Measurements from ENCODE around the gene ACKR4. TPM values are rescaled to one million over a fixed set of nuclear protein-coding genes. Genes with fewer than 3 reads are reported as not detected.
A peak's percentile ranks its signal among the peaks of the same experiment; 100 is the strongest.
"Not testable (repeated sequence)": the region's sequence is repeated elsewhere in the genome, so short reads cannot be mapped to it uniquely, and the experiment has no call there.

The ACKR4 gene
- polyA plus RNA-seq, 10 donors: 0.58 to 10.7 (median 1.6) TPM

DNA sequence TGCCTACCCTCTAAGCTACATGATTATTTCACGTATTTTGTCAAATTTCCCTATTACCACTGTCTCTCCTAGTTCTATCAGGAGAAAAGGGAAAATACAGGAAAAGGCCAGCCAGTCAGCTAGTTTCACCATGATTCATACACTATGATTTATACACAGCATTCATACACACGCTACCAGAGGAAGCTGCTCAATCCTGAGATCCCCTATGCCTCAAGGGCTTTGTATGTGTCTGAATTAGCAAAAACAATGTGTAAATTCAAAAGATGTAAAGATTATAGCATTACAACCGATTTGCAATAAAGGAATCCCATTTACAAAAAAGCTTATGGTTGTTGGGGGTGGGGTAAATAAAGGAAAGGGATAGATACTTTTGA lies 3.1 kb upstream of the ACKR4 start:
- peak in 1 of 3 donors; percentile 20 for DNase-seq

DNA sequence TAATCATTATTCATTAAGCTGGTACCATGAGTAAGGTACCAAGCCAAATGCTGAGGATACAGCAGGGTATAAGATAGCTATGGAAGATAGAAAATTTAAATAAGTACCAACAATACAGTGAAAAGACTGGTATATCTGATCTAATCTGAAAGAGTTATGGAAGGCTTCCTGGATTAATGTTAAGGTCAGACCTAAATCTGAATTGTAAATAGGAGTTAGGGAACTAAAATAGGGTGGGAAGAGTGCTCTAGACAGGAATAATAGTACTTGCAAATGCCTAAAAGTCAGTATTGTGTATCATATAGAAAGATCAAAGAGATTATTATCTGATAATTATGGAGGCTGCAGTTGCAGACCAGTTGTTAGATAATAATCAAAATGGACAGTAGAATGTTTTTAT lies 2.6 kb upstream of the ACKR4 start:
- DNase-seq: no peak

GRCh38 chr3:132595014-132595413 lies 2.1 kb upstream of the ACKR4 start:
- no peak for DNase-seq

DNA sequence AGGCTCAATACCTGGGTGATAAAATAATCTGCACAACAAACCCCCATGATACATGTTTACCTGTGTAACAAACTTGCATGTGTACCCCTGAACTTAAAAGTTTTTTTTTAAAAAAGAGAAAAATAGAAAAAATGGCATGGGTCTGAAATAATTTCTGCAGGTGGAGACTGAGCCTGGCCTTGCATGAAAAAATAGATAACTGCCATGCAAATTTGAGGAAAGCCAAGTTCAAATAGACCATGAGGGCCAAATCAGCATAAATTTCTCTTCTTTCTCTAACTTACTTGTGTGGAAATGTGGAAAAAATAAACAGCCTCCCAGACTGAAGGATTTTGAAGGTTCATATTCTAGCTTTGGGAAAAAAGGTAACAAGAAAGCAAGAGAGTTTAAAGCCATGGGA lies 744 bp upstream of the ACKR4 start:
- no peak for DNase-seq

- no peak for DNase-seq
Observed at GRCh38 chr3:132597660-132598059, 590 bp downstream of the ACKR4 start.

GRCh38 chr3:132598181-132598580 lies 1.1 kb downstream of the ACKR4 start:
- DNase-seq: no peak

GRCh38 chr3:132600614-132601013 lies 3.5 kb downstream of the ACKR4 start:
- not testable (repeated sequence) for DNase-seq

DNA sequence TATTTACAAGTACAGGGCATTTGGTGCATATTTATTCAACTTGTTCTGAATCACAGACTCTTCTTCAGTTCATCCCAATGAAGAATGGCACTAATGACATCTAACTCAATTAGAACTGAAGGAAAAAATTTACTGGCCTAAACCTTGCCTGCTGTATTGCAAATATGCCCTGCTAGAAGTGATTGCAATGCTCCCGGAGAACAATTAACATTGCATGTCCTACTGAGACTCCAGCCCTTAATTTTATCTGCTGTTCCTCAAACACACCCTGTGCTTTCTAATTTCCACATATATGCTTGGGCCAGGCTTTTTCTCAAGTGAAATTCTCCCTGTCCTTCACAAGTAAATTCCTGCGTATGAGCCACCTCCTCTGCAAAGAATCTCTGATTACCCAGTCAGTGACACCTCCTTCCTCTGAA lies 8.3 kb downstream of the ACKR4 start:
- DNase-seq: no peak

DNA sequence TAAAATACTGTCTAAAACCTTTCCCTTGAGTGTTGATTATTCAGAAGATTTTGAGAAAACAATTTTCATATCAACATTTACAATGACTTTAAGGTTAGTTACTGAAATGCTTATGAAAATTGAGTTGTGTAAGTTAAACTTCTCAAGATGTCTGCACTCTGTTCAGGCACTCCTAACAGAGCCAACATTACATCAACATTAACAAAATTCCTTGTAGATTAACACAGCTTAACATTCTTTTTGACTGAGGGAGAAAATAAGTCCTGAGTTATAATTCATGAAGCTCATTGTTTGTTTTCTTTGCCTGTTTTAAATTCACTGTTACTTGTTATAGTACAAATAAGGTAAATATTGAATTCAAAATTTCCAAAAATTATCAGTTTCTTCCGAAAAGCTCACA lies 9.0 kb downstream of the ACKR4 start:
- peak in 1 of 3 donors; percentile 14 for DNase-seq

- DNase-seq: not testable (repeated sequence)
Observed at GRCh38 chr3:132606620-132607019, 9.6 kb downstream of the ACKR4 start.

- not testable (repeated sequence) for DNase-seq
Observed at GRCh38 chr3:132615301-132615700, 18.2 kb downstream of the ACKR4 start.

DNA sequence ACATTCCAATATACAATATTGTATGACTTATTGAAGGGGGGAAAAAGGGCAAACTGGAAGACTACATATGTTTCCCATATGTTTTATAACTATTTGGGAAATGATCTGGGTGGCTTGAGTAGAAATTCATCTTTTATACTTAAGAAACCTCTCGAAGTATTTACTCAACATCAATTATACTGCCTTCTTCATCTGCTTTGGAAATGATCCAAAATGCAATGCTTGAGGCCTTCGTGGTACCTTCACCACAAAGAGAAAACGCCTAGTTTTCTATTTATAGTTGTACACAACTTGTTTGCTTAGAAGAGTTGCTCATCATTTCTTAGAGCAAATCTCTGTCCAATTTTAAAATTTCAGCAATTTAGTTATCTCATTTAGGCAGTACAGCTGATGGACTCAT lies 18.8 kb downstream of the ACKR4 start:
- no peak for DNase-seq

- no peak for DNase-seq
Observed at GRCh38 chr3:132616780-132617179, 19.7 kb downstream of the ACKR4 start.

GRCh38 chr3:132622148-132622547 lies 25.1 kb downstream of the ACKR4 start:
- DNase-seq: no peak

- no peak for DNase-seq
Observed at GRCh38 chr3:132622761-132623160, 25.7 kb downstream of the ACKR4 start.

- DNase-seq: no peak
Observed at GRCh38 chr3:132623646-132624045, 26.6 kb downstream of the ACKR4 start.

GRCh38 chr3:132624790-132625189 lies 27.7 kb downstream of the ACKR4 start:
- DNase-seq: no peak

- no peak for DNase-seq
Observed at GRCh38 chr3:132625613-132626012, 28.5 kb downstream of the ACKR4 start.

GRCh38 chr3:132626955-132627354 lies 29.9 kb downstream of the ACKR4 start:
- DNase-seq: no peak

DNA sequence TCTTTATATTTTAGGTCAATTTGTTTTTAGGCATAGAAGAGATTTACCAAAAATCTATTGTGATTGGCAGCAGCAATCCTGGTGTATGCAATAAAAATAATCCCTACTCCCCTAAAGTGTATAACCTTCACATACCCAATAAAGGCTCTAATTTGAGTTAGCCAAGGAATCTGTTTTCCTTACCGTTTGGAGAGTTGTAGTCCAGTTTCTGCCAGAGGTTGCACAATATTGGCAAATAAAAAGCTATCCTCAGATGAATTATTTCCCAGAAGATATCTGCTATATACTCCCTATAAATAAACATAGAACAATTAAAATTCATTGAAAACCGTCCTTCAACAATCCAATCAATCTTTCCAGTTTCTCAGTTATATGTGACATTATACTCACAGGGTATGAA lies 31.1 kb downstream of the ACKR4 start:
- DNase-seq: no peak

- peak in 1 of 3 donors; percentile 28 for DNase-seq
Observed at GRCh38 chr3:132629928-132630327, 32.9 kb downstream of the ACKR4 start.

GRCh38 chr3:132630612-132631011 lies 33.5 kb downstream of the ACKR4 start:
- no peak for DNase-seq

- DNase-seq: no peak
Observed at GRCh38 chr3:132635052-132635451, 38.0 kb downstream of the ACKR4 start.

GRCh38 chr3:132637590-132637989 lies 40.5 kb downstream of the ACKR4 start:
- DNase-seq: no peak

GRCh38 chr3:132638706-132639105 lies 41.6 kb downstream of the ACKR4 start:
- DNase-seq: no peak
